AG04449 (cell line): ENCODE data around the gene C11orf16.
A peak's percentile ranks its signal among the peaks of the same experiment; 100 is the strongest.

Source experiments
- CTCF ChIA-PET: fragments of 350-600 bp; formaldehyde crosslinking; extraction: SDS; loops from one replicate; lab custom pipeline; 2021; ENCODE audit warnings: antibody characterized with exemption; lab: Yijun Ruan, JAX
- POLR2A ChIA-PET: fragments of 400-600, 350-600 bp; formaldehyde crosslinking; extraction: SDS; loops from one replicate; lab custom pipeline; 2020; ENCODE audit warnings: antibody characterized with exemption, inconsistent platforms; lab: Yijun Ruan, JAX
- DNase-seq: peaks from one replicate; pipeline ENCODE4 v3.0.0-alpha.2; 2010; ENCODE audit warnings: low read depth, low spot score
- H3K4me3 ChIP-seq: 2 replicates; pipeline ENCODE4 v1.5.1; 2011; ENCODE audit warnings: low read depth, mild to moderate bottlenecking, control low read depth, low read length
- CTCF ChIP-seq: IDR thresholded peaks from one replicate; pipeline ENCODE4 v1.5.1; 2011; ENCODE audit warnings: mild to moderate bottlenecking, moderate library complexity, low read length, control low read depth, inconsistent platforms; ENCODE audit not compliant: insufficient read depth; ENCODE audit errors: missing control alignments

The C11orf16 gene

DNA sequence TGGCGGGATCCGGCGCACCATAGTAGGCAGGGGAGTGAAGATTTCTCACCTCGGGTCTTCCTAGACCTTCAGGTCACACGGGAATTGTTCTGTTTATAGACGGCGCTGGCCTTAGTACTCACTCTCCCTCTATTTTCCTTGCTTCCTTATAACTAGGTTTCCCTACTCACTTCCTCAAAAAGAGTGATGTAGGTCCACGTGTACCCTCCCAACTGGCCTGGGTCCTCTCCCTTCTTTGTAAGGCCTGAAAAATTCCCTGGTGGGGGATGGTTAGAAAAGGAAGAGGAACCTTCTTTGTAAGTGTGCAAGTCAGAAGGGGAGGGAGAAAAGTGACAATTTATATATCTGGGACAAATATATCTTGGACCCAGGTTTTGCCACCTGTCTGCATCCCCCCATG, 34.4 kb upstream of the C11orf16 start:
- no peak overlapping the region for H3K4me3 ChIP-seq
- ChIA-PET POLR2A (no interaction called here), CTCF (interaction anchor here (1.5 kb wide), 1 partner anchor 170 kb away, joined by 3 read pairs; no protein-coding TSS in a partner anchor)
- no peak for TF ChIP-seq CTCF
- no peak for DNase-seq

GRCh38 chr11:8964324-8965320, 31.9 kb upstream of the C11orf16 start, which contains the start of gene TMEM9B:
TMEM9B (minus strand) TSS chr11:8964442; CDS start chr11:8964313, 129 bp downstream.
- DNase-seq, result no peak
- no peak for TF ChIP-seq CTCF
- CTCF ChIA-PET, result interaction anchor here (0.9 to 3.0 kb wide), 6 partner anchors 8 to 244 kb away, joined by 3 to 17 read pairs (median 6); partner anchors contain the start of gene NRIP3
- POLR2A ChIA-PET, result interaction anchor here (0.6 to 1.3 kb wide), 3 partner anchors 58 to 282 kb away, joined by 3 to 4 read pairs (median 3); partner anchors contain the start of genes RPL27A and TRIM66
- peak within 1 kb of the TSS; percentile 87 for H3K4me3 ChIP-seq

DNA sequence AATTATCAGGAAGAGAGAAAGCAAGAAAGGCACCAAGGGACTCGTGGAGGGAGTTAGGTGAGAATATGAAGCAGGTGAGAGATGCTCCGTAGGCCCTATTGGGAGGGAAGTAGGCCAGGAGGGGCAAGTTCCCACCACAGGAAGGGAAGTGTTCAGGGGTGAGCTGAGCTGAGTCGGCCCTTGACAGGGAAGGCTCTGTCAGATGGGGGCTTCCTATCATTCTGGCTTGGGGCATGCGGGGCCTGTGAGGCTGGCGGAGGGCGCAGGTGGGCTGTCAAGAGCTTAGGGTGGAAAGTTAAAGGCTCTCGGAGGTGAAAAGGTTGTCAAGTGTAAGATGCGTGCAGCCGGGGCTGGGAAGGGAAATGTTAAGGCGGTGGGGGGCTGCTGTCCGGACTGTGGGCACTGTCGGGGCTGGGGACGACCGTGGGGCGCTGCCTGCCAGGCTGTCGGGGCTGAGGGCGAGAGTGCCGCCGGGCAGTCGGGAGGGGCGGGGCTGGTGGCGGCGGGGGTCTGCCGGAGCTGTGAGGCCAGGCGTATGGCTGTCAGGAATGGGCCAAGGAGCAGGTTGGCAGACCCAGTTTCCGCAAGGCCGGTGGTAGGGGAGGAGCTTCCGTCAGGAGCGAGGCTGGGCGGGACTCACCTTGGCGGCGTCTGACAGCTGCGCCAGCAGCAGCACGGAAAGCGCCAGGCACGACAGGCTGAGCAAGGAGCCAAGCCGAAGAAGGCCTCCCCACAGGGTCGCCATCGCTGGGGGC, 31.0 kb upstream of the C11orf16 start:
- POLR2A ChIA-PET, result interaction anchor here (0.6 to 1.3 kb wide), 3 partner anchors 37 to 282 kb away, joined by 3 read pairs; partner anchors contain the start of genes RPL27A and TRIM66
- CTCF ChIA-PET, result interaction anchor here (0.9 to 3.0 kb wide), 6 partner anchors 9 to 244 kb away, joined by 3 to 17 read pairs (median 6); partner anchors contain the start of gene NRIP3

GRCh38 chr11:8962841-8963240, 30.1 kb upstream of the C11orf16 start:
- ChIA-PET POLR2A (no interaction called here), CTCF (interaction anchor here (1.1 to 3.0 kb wide), 4 partner anchors 48 to 243 kb away, joined by 3 to 17 read pairs (median 12); no protein-coding TSS in a partner anchor)
- TF ChIP-seq CTCF, result no peak
- no peak for DNase-seq
- peak overlapping the region; percentile 87 for H3K4me3 ChIP-seq

More for the DNA sequence above, 31.0 kb upstream of the C11orf16 start:
- peak overlapping the region; percentile 87 for H3K4me3 ChIP-seq
- no peak for TF ChIP-seq CTCF
- no peak for DNase-seq

GRCh38 chr11:8961401-8961800, 28.7 kb upstream of the C11orf16 start:
- TF ChIP-seq CTCF, result no peak
- no peak for DNase-seq
- POLR2A ChIA-PET, result no interaction called here
- CTCF ChIA-PET, result interaction anchor here (0.7 to 4.6 kb wide), 19 partner anchors 8 to 546 kb away, joined by 3 to 83 read pairs (median 8); partner anchors contain the start of genes AKIP1 and ASCL3
- H3K4me3 ChIP-seq, result no peak overlapping the region
